ENCODE data around the gene KDELR1. TPM values are rescaled to one million over a fixed set of nuclear protein-coding genes. Genes with fewer than 3 reads are reported as not detected.

KDELR1 gene
- total and polyA plus RNA-seq, 9 of the 15 experiments (the other 6 are each of a cell fraction or from before 2014, with no cell fraction given) = 6.1 to 165 (median 58.5) TPM

DNA sequence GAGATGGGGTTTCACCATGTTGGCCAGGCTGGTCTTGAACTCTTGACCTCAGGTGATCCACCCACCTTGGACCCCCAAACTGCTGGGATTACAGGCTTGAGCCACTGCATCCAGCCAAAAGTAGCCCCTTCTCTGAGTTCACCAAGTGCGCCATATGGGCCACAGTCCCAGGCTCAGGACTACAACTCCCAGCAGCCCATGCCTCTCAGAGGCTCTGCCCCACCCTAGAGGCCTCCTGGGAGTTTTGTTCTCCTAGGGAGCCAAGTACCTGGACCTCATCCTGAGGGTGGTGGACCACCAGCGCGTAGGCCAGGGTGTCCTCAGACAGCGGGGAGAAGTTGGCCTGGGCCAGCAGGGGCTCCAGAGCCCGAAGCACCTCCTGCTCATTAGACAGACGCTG is 46.5 kb downstream of the KDELR1 start:
- H3K36me3 ChIP-seq (ENCODE audit: control insufficient read depth, insufficient read depth, low read length) = peaks cover 4% of the 10 kb centered on the region; the same call in 2 of the 3 replicates
- ChIA-PET POLR2A (no interaction called here), CTCF (ENCODE audit: low intra/inter-chr PET ratio) (no interaction called here)
- DNase-seq (ENCODE audit: extremely low read depth in 1 of 4, low spot score in 3 of 4) = peak; percentile 38 to 63 (median 54)
- in situ Hi-C loops (cut with MboI) = loop anchor here (5.0 kb wide), 1 partner anchor 43 kb away; no protein-coding TSS in a partner anchor
- no TSS peak for BruUV-seq (replicated peaks)
- peak; percentile 99 for ATAC-seq
- no peaks in the 10 kb centered on the region for H4K20me1 ChIP-seq (replicated peaks; ENCODE audit: control insufficient read depth, insufficient read depth, low read length)
- peaks cover 0 to 14% of the 10 kb centered on the region in 2 experiments; a peak in 3 of 5 replicates for H3K4me1 ChIP-seq (replicated peaks in 1 of 2; ENCODE audit: control insufficient read depth in 2 of 2, insufficient read depth in 2 of 2, low read length in 2 of 2)
- no peaks in the 10 kb centered on the region for H3K9me3 ChIP-seq (replicated peaks; ENCODE audit: control insufficient read depth, insufficient read depth, low read depth, low read length)
- peak overlapping the region; percentile 22; the same call in 1 of the 2 replicates for H2AFZ ChIP-seq (ENCODE audit: low read depth, low read length)
- H3K4me2 ChIP-seq (ENCODE audit: insufficient read depth, low read length) = no peak overlapping the region
- no peak overlapping the region for H3K4me3 ChIP-seq
- H3K79me2 ChIP-seq (ENCODE audit: control insufficient read depth, insufficient read depth, low read length) = no peaks in the 10 kb centered on the region
- no peaks in the 10 kb centered on the region for H3K27me3 ChIP-seq (ENCODE audit: control insufficient read depth in 2 of 2, insufficient read depth in 2 of 2, low read length in 2 of 2)
- H3K9ac ChIP-seq (ENCODE audit: insufficient read depth in 1 of 2, low read depth in 2 of 2, low read length in 2 of 2) = no peak overlapping the region; a peak in 1 of 4 replicates
- peak; percentile 75 for FAIRE-seq
- no peaks in the 10 kb centered on the region for H3K9me1 ChIP-seq (ENCODE audit: control insufficient read depth, insufficient read depth, low read length)
- intact Hi-C loops (cut with micrococcal nuclease) = no loop called here
- TF ChIP-seq MAZ (CRISPR knock-in tag; conservative IDR thresholded peaks at IDR 0.05 in 1 of 2, IDR thresholded peaks at IDR 0.05 in 1 of 2) = peak in 1 of 2 experiments; percentile 44; a peak in 1 of 4 replicates
- TF ChIP-seq CREM (IDR thresholded peaks at IDR 0.05; ENCODE audit: low read depth) = 0 out of 2 replicates have a peak, but pooled peaks have one; percentile 34
- no peak for TF ChIP-seq SMAD3 (CRISPR knock-in tag; conservative IDR thresholded peaks at IDR 0.05)
- TF ChIP-seq, protein P1, sequence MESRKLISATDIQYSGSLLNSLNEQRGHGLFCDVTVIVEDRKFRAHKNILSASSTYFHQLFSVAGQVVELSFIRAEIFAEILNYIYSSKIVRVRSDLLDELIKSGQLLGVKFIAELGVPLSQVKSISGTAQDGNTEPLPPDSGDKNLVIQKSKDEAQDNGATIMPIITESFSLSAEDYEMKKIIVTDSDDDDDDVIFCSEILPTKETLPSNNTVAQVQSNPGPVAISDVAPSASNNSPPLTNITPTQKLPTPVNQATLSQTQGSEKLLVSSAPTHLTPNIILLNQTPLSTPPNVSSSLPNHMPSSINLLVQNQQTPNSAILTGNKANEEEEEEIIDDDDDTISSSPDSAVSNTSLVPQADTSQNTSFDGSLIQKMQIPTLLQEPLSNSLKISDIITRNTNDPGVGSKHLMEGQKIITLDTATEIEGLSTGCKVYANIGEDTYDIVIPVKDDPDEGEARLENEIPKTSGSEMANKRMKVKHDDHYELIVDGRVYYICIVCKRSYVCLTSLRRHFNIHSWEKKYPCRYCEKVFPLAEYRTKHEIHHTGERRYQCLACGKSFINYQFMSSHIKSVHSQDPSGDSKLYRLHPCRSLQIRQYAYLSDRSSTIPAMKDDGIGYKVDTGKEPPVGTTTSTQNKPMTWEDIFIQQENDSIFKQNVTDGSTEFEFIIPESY (CRISPR knock-in tag; IDR thresholded peaks at IDR 0.05) = peak; percentile 76; the same call in 1 of the 2 replicates
- TF ChIP-seq, protein P2, sequence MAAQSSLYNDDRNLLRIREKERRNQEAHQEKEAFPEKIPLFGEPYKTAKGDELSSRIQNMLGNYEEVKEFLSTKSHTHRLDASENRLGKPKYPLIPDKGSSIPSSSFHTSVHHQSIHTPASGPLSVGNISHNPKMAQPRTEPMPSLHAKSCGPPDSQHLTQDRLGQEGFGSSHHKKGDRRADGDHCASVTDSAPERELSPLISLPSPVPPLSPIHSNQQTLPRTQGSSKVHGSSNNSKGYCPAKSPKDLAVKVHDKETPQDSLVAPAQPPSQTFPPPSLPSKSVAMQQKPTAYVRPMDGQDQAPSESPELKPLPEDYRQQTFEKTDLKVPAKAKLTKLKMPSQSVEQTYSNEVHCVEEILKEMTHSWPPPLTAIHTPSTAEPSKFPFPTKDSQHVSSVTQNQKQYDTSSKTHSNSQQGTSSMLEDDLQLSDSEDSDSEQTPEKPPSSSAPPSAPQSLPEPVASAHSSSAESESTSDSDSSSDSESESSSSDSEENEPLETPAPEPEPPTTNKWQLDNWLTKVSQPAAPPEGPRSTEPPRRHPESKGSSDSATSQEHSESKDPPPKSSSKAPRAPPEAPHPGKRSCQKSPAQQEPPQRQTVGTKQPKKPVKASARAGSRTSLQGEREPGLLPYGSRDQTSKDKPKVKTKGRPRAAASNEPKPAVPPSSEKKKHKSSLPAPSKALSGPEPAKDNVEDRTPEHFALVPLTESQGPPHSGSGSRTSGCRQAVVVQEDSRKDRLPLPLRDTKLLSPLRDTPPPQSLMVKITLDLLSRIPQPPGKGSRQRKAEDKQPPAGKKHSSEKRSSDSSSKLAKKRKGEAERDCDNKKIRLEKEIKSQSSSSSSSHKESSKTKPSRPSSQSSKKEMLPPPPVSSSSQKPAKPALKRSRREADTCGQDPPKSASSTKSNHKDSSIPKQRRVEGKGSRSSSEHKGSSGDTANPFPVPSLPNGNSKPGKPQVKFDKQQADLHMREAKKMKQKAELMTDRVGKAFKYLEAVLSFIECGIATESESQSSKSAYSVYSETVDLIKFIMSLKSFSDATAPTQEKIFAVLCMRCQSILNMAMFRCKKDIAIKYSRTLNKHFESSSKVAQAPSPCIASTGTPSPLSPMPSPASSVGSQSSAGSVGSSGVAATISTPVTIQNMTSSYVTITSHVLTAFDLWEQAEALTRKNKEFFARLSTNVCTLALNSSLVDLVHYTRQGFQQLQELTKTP (IDR thresholded peaks at IDR 0.05; ENCODE audit: low read depth in 1 of 2, partially characterized antibody in 2 of 2) = peak in 1 of 2 experiments; percentile 93
- TF ChIP-seq, protein P3, sequence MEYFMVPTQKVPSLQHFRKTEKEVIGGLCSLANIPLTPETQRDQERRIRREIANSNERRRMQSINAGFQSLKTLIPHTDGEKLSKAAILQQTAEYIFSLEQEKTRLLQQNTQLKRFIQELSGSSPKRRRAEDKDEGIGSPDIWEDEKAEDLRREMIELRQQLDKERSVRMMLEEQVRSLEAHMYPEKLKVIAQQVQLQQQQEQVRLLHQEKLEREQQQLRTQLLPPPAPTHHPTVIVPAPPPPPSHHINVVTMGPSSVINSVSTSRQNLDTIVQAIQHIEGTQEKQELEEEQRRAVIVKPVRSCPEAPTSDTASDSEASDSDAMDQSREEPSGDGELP (CRISPR knock-in tag; IDR thresholded peaks at IDR 0.05; ENCODE audit: borderline replicate concordance) = peak; percentile 33; the same call in 1 of the 2 replicates
- TF ChIP-seq SIX5 (IDR thresholded peaks at IDR 0.05; ENCODE audit: borderline replicate concordance in 1 of 2, insufficient read depth in 1 of 2, low read depth in 1 of 2, low read length in 2 of 2) = peak; percentile 63 to 77; a peak in 3 of 4 replicates
- TF ChIP-seq PPARD (CRISPR knock-in tag; IDR thresholded peaks at IDR 0.05) = no peak
- no peak for TF ChIP-seq ZNF124 (CRISPR knock-in tag; IDR thresholded peaks at IDR 0.05)
- TF ChIP-seq HCFC1 (IDR thresholded peaks at IDR 0.05; ENCODE audit: low read depth, low read length) = peak; percentile 89
- peak in 1 of 3 experiments; percentile 69 for TF ChIP-seq YY1 (IDR thresholded peaks at IDR 0.05; ENCODE audit: borderline replicate concordance in 1 of 3, control insufficient read depth in 1 of 3, extremely low read depth in 1 of 3, insufficient read depth in 3 of 3, insufficient read length in 1 of 3, insufficient replicate concordance in 2 of 3, low read depth in 1 of 3, low read length in 2 of 3)
- peak; percentile 84 for TF ChIP-seq ZNF143 (CRISPR knock-in tag; IDR thresholded peaks at IDR 0.05)
- no peak overlapping the region for H3K27ac ChIP-seq (ENCODE audit: extremely low read depth, low read depth, low read length)
- 79% methylated on average over 6 of the region's 6 CpGs for WGBS (ENCODE audit: insufficient coverage, low coverage, missing lambda C conversion rate)

All from K562 (cell line).